Large intestine (tissue), 3 donors: ENCODE data around the gene PRR16. TPM values are rescaled to one million over a fixed set of nuclear protein-coding genes. Genes with fewer than 3 reads are reported as not detected.

ENCODE experiments used
- DNase-seq, 2 donors: peaks; one replicate each; pipeline versions ENCODE4 v3.0.0 to v3.0.0-alpha.2; 2013
- H3K27ac ChIP-seq: one replicate; pipeline ENCODE4 v1.5.1; 2013; ENCODE audit warnings: low read length
- H3K27me3 ChIP-seq: 2 replicates; pipeline ENCODE4 v1.6.1; 2013; ENCODE audit warnings: low read length; ENCODE audit not compliant: control insufficient read depth, insufficient read depth
- H3K36me3 ChIP-seq: 2 replicates; pipeline ENCODE4 v1.6.1; 2013; ENCODE audit warnings: low read length; ENCODE audit not compliant: control insufficient read depth, insufficient read depth
- H3K4me1 ChIP-seq: one replicate; pipeline ENCODE4 v1.6.1; 2013; ENCODE audit warnings: low read length; ENCODE audit not compliant: control insufficient read depth, insufficient read depth
- H3K4me3 ChIP-seq: one replicate; pipeline ENCODE4 v1.5.1; 2013; ENCODE audit warnings: low read length
- H3K9me3 ChIP-seq: one replicate; pipeline ENCODE4 v1.6.1; 2013; ENCODE audit warnings: mild to moderate bottlenecking, low read depth, low read length, moderate library complexity; ENCODE audit not compliant: control insufficient read depth
- WGBS: methylation state at CpG from one replicate; pipeline ENCODE4 v1.1.5; 2013; ENCODE audit warnings: low lambda C conversion rate; ENCODE audit not compliant: insufficient coverage; 5-methylcytosine and 5-hydroxymethylcytosine counted together
- polyA plus RNA-seq: library from polyadenylated mRNA; unstranded; fragments of 120-200 nt; gene quantifications from one replicate; pipeline ENCODE4 v1.2.1, GENCODE V29; 2013

Gene PRR16
- polyA plus RNA-seq, 1 donor: 2.7 TPM

DNA sequence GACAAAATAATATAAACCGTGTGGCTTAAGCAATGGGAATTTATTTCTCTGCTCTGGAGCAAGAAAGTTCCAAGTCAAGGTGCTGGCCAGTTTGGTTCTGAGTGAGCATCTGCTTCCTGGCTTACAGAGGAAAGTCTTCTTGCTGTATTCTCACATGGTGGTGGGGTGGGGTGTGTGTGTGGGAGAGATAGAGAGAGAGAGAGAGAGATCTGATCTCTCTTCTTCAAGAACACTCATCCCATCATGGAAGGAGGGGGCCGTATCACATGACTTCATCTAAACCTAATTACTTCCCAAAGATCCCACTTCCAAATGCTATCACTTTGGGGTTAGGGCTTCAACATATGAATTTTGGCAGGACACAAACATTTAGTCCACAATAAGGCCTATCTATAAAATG, 91.2 kb downstream of the PRR16 start:
- H3K9me3 ChIP-seq: no peaks in the 10 kb centered on the region
- no peaks in the 10 kb centered on the region for H3K27me3 ChIP-seq
- H3K4me1 ChIP-seq: no peaks in the 10 kb centered on the region
- WGBS: no CpG with 5 or more reads among the region's 2 CpGs
- H3K36me3 ChIP-seq: no peaks in the 10 kb centered on the region
- H3K27ac ChIP-seq: no peak overlapping the region
- H3K4me3 ChIP-seq: no peak overlapping the region
- DNase-seq: no peak

- WGBS: no CpG with 5 or more reads among the region's 4 CpGs
- Histone ChIP-seq H3K4me1 (no peaks in the 10 kb centered on the region), H3K9me3 (no peaks in the 10 kb centered on the region), H3K4me3 (no peak overlapping the region), H3K27ac (no peak overlapping the region), H3K27me3 (no peaks in the 10 kb centered on the region), H3K36me3 (no peaks in the 10 kb centered on the region)
- no peak for DNase-seq
Measured at GRCh38 chr5:120564013-120564412, 99.9 kb downstream of the PRR16 start.

GRCh38 chr5:120567066-120567465, 103.0 kb downstream of the PRR16 start:
- Histone ChIP-seq H3K36me3 (no peaks in the 10 kb centered on the region), H3K9me3 (no peaks in the 10 kb centered on the region), H3K27ac (no peak overlapping the region), H3K4me3 (no peak overlapping the region), H3K4me1 (no peaks in the 10 kb centered on the region), H3K27me3 (no peaks in the 10 kb centered on the region)
- DNase-seq: no peak
- WGBS: no CpG with 5 or more reads among the region's 1 CpG

DNA sequence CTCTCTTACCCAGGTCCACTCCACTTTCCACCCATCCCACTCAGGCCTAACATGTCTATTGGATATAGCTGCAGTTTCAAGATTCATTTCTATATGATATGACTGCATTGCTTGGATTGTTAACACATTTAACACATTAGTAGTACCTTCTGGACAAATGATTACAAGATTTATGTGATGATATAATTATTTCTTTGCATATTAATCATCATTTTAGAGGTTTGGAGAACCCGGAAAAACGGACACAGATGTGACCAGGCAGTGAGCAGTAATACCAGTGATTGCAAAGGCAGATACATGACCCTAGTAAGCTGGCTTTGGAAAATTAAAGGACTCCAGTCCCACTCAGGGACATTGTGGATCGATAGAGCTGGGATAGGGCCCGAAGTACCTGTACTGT, 103.8 kb downstream of the PRR16 start:
- H3K36me3 ChIP-seq: no peaks in the 10 kb centered on the region
- H3K27me3 ChIP-seq: no peaks in the 10 kb centered on the region
- H3K4me1 ChIP-seq: no peaks in the 10 kb centered on the region
- no CpG with 5 or more reads among the region's 4 CpGs for WGBS
- no peak overlapping the region for H3K27ac ChIP-seq
- no peak overlapping the region for H3K4me3 ChIP-seq
- no peak for DNase-seq
- no peaks in the 10 kb centered on the region for H3K9me3 ChIP-seq

DNA sequence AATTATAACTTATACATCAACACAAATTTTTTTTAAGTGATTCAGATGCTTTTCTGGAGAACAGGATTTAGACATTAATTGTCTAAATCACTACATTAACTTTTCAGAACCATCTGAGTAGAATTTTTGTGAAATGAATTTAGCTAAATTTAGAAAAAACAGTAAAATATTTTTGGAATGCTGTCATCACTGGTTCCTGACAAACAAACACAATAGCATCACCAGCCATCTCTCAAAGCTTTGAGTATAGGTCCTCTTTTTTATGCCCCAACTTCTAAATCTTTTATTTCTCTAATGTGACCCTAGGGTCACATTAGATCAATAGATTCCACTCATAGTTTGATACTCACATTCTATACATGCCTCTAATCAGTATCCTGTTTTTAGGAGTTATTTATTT, 104.6 kb downstream of the PRR16 start:
- no peak overlapping the region for H3K27ac ChIP-seq
- H3K9me3 ChIP-seq: no peaks in the 10 kb centered on the region
- H3K36me3 ChIP-seq: no peaks in the 10 kb centered on the region
- no peak overlapping the region for H3K4me3 ChIP-seq
- no peaks in the 10 kb centered on the region for H3K27me3 ChIP-seq
- no peaks in the 10 kb centered on the region for H3K4me1 ChIP-seq
- DNase-seq: no peak

DNA sequence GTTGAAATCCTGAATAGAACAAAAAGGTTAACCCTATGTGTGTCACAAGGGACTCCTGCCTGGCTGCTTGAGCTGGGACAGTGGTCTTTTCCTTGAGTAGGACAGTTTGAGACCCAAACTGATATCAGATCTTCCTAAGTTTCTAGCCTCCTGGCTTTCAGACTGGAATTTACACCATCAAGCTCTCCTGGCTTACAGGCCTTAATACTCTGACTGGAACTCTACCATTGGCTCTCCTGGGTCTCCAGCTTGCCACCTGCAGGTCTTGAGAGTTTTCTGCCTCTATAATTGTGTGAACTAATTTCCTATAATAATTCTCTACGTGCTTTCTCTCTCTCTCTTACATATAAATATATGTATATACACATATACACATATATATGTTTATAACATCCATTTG, 112.5 kb downstream of the PRR16 start:
- no peaks in the 10 kb centered on the region for H3K9me3 ChIP-seq
- no peak overlapping the region for H3K4me3 ChIP-seq
- 40% methylated on average over 1 of the region's 1 CpG for whole genome bisulfite sequencing
- H3K36me3 ChIP-seq: no peaks in the 10 kb centered on the region
- H3K4me1 ChIP-seq: no peaks in the 10 kb centered on the region
- DNase-seq: no peak
- H3K27me3 ChIP-seq: no peaks in the 10 kb centered on the region
- no peak overlapping the region for H3K27ac ChIP-seq

DNA sequence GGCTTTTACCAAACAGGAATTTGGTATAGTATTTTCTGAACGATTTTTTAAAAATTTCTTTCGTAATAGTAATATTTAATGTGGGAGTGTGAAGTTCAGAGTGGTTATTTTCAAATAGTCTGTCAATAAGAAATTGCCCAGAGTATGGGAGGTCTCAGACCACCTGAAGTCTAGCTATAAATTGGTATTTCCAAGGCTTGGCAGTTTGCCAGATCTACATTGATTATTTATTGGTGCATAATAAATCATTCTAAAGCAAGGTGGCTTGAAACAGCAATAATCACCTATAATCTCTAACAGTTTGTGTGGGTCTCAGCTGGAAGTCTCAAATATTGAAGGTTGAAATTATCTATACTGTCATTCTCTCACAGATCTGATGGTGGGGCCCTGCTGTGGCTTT, 118.5 kb downstream of the PRR16 start:
- no peaks in the 10 kb centered on the region for H3K4me1 ChIP-seq
- H3K9me3 ChIP-seq: no peaks in the 10 kb centered on the region
- H3K27ac ChIP-seq: no peak overlapping the region
- no peaks in the 10 kb centered on the region for H3K27me3 ChIP-seq
- H3K36me3 ChIP-seq: no peaks in the 10 kb centered on the region
- 60% methylated on average over 2 of the region's 2 CpGs for WGBS
- H3K4me3 ChIP-seq: no peak overlapping the region
- no peak for DNase-seq

- Histone ChIP-seq H3K4me3 (no peak overlapping the region), H3K9me3 (no peaks in the 10 kb centered on the region), H3K36me3 (no peaks in the 10 kb centered on the region), H3K4me1 (no peaks in the 10 kb centered on the region), H3K27ac (no peak overlapping the region), H3K27me3 (no peaks in the 10 kb centered on the region)
- no peak for DNase-seq
- WGBS: no CpG with 5 or more reads among the region's 1 CpG
Measured at GRCh38 chr5:120586646-120587045, 122.5 kb downstream of the PRR16 start.

- Histone ChIP-seq H3K27me3 (no peaks in the 10 kb centered on the region), H3K4me1 (no peaks in the 10 kb centered on the region), H3K27ac (no peak overlapping the region), H3K9me3 (no peaks in the 10 kb centered on the region), H3K36me3 (no peaks in the 10 kb centered on the region), H3K4me3 (no peak overlapping the region)
- WGBS: 80% methylated on average over 2 of the region's 2 CpGs
- DNase-seq: no peak
Measured at GRCh38 chr5:120591911-120592310, 127.8 kb downstream of the PRR16 start.

DNA sequence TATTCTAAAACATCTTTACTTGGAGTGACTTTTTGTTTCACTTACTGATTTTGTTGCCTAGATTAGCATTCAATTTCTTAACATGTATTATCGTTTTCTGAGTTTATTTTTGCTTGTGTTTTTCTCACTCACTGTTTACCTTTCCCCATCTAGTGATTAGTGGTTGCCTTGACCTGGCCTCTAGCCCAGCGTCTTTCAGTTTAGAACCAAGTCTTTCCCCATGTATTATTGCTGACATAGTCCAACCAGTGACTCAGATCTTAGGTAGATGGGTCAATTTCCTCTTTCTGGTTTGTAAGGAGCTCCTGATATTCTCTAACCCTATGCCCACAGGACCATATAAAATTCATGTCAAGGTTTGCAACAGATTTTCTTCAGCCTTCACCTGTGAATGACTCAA, 135.5 kb downstream of the PRR16 start:
- Histone ChIP-seq H3K36me3 (no peaks in the 10 kb centered on the region), H3K9me3 (no peaks in the 10 kb centered on the region), H3K27me3 (no peaks in the 10 kb centered on the region), H3K4me3 (no peak overlapping the region), H3K4me1 (no peaks in the 10 kb centered on the region), H3K27ac (no peak overlapping the region)
- WGBS: 20% methylated on average over 1 of the region's 2 CpGs
- DNase-seq: no peak

DNA sequence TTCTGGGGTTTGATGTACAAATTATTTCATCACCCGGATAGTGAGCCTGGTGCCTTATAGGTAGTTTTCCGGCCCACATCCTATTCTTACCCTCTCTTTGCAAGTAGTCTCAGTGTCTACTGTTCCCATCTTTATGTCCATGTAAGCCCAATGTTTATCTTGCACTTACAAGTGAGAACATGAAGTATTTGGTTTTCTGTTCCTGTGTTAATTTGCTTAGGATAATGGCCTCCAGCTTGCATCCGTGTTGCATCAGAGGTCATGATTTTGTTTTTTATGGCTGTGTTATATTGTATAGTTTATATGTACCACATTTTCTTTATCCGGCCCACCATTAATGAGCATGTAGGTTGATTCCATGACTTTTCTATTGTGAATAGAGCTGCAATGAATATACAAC, 136.5 kb downstream of the PRR16 start:
- Histone ChIP-seq H3K4me3 (no peak overlapping the region), H3K4me1 (no peaks in the 10 kb centered on the region), H3K27me3 (no peaks in the 10 kb centered on the region), H3K27ac (no peak overlapping the region), H3K9me3 (no peaks in the 10 kb centered on the region), H3K36me3 (no peaks in the 10 kb centered on the region)
- WGBS: no CpG with 5 or more reads among the region's 4 CpGs
- DNase-seq: no peak
